ENCODE data around the gene GABRB1. TPM values are rescaled to one million over a fixed set of nuclear protein-coding genes. Genes with fewer than 3 reads are reported as not detected.

GABRB1 gene
- total RNA-seq, 2 experiments from 2014 or later = not detected

DNA sequence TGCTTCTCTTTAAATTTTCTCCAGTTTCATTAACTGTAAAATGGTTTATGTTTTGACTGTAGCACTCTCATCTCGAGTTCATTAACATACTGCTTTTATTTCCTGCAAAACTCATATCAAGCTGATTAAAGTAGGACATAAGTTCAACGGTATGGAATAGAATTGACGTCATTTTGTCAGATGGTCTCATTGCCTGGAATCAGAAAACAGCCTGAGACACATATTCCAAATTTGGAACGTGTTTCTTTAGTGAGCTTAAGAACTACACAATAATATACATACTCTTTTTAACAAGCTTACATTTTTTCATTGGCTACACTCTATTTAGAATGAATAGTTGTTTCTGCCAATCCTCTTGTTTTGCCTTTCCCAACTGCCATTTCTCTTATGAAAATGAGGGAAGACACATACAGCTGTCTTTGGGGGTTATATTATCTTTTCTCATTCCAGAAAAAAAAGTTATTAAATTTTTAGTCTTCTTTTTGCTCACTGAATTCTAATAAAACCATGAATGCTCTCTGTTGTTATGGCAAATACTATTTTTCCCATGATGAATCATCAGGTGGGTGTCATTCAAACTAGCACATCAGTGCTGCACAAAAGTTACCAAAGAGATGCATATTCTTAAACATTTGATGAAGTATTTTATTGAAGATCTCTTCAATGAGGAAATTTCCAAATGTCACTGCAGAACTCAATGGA lies 162.8 kb downstream of the GABRB1 start:
- H3K4me1 ChIP-seq (ENCODE audit: insufficient read depth, low read length, poor library complexity, severe bottlenecking) = no peaks in the 10 kb centered on the region
- no peaks in the 10 kb centered on the region for H4K20me1 ChIP-seq (ENCODE audit: insufficient read depth, low read length)
- intact Hi-C loops (cut with micrococcal nuclease; ENCODE audit: unreplicated experiment) = no loop called here
- no peak overlapping the region for H3K4me3 ChIP-seq (ENCODE audit: low read depth, low read length, poor library complexity, severe bottlenecking)
- no peak overlapping the region for H3K27ac ChIP-seq (ENCODE audit: low read depth, low read length, poor library complexity, severe bottlenecking)
- no peaks in the 10 kb centered on the region for H3K79me2 ChIP-seq (ENCODE audit: insufficient read depth, low read depth, low read length)
- no peaks in the 10 kb centered on the region for H3K36me3 ChIP-seq (ENCODE audit: insufficient read depth, low read length)
- H3K4me2 ChIP-seq (ENCODE audit: low read length) = no peak overlapping the region
- POLR2A ChIA-PET = interaction anchor here (0.5 kb wide), 1 partner anchor 1142 kb away, joined by 3 read pairs; no protein-coding TSS in a partner anchor
- CTCF ChIA-PET (ENCODE audit: unreplicated experiment) = no interaction called here
- DNase-seq (ENCODE audit: low spot score) = no peak
- H3K9me2 ChIP-seq (ENCODE audit: insufficient read depth, low read length) = no peaks in the 10 kb centered on the region
- H2AFZ ChIP-seq (ENCODE audit: low read length) = no peak overlapping the region
- no TSS peak for BruUV-seq (replicated peaks)
- TF ChIP-seq, protein P1, sequence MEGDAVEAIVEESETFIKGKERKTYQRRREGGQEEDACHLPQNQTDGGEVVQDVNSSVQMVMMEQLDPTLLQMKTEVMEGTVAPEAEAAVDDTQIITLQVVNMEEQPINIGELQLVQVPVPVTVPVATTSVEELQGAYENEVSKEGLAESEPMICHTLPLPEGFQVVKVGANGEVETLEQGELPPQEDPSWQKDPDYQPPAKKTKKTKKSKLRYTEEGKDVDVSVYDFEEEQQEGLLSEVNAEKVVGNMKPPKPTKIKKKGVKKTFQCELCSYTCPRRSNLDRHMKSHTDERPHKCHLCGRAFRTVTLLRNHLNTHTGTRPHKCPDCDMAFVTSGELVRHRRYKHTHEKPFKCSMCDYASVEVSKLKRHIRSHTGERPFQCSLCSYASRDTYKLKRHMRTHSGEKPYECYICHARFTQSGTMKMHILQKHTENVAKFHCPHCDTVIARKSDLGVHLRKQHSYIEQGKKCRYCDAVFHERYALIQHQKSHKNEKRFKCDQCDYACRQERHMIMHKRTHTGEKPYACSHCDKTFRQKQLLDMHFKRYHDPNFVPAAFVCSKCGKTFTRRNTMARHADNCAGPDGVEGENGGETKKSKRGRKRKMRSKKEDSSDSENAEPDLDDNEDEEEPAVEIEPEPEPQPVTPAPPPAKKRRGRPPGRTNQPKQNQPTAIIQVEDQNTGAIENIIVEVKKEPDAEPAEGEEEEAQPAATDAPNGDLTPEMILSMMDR (conservative IDR thresholded peaks at IDR 0.05; ENCODE audit: low read length) = no peak
- no peak for TF ChIP-seq EZH2phosphoT487 (IDR thresholded peaks at IDR 0.05; ENCODE audit: borderline replicate concordance, low read depth, low read length)
- H3K9me3 ChIP-seq (ENCODE audit: low read length) = no peaks in the 10 kb centered on the region

DNA sequence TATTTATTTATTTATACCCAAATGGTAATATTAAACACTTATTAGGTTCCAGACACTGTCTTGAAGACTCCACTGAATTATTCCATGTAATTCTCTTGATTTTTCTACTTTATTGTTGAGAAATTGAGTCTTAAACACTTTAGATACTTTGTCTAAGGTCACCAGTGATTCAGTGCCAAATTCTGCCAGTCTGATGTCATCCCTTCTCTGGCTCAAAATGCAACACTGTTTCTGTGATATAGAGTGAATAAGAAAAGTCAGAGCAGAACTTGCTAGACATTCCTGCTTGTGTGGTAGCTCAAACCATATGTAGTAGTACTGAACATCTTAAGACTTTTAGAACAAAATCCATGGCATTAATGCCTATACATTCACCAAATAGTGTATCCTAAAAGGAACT lies 164.3 kb downstream of the GABRB1 start:
- Histone ChIP-seq H4K20me1 (ENCODE audit: insufficient read depth, low read length) (no peaks in the 10 kb centered on the region), H3K27ac (ENCODE audit: low read depth, low read length, poor library complexity, severe bottlenecking) (no peak overlapping the region), H3K79me2 (ENCODE audit: insufficient read depth, low read depth, low read length) (no peaks in the 10 kb centered on the region), H3K9me3 (ENCODE audit: low read length) (no peaks in the 10 kb centered on the region), H3K4me1 (ENCODE audit: insufficient read depth, low read length, poor library complexity, severe bottlenecking) (no peaks in the 10 kb centered on the region), H3K4me3 (ENCODE audit: low read depth, low read length, poor library complexity, severe bottlenecking) (no peak overlapping the region), H3K36me3 (ENCODE audit: insufficient read depth, low read length) (no peaks in the 10 kb centered on the region), H3K9me2 (ENCODE audit: insufficient read depth, low read length) (no peaks in the 10 kb centered on the region), H3K4me2 (ENCODE audit: low read length) (no peak overlapping the region), H2AFZ (ENCODE audit: low read length) (no peak overlapping the region)
- CTCF ChIA-PET (ENCODE audit: unreplicated experiment) = no interaction called here
- TF ChIP-seq, protein P1 (conservative IDR thresholded peaks at IDR 0.05; ENCODE audit: low read length) = no peak
- TF ChIP-seq EZH2phosphoT487 (IDR thresholded peaks at IDR 0.05; ENCODE audit: borderline replicate concordance, low read depth, low read length) = no peak
- no TSS peak for BruUV-seq (replicated peaks)
- POLR2A ChIA-PET = no interaction called here
- DNase-seq (ENCODE audit: low spot score) = no peak
- intact Hi-C loops (cut with micrococcal nuclease; ENCODE audit: unreplicated experiment) = no loop called here

DNA sequence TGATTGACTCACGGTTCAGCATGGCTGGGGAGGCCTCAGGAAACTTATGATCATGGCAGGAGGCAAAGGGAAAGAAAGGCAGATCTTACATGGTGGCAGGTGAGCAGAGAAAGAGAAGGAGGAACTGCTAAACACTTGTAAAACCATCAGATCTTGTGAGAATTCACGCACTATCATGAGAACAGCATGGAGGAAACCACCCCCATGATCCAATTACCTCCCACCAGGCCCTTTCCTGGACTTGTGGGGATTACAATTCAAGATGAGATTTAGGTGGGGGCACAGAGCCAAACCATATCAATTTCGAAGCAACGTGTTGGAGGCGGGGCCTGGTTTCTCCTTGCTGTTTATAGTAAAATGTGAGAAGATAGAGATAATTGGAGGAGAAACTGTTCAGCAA lies 167.4 kb downstream of the GABRB1 start:
- no peak for TF ChIP-seq EZH2phosphoT487 (IDR thresholded peaks at IDR 0.05; ENCODE audit: borderline replicate concordance, low read depth, low read length)
- TF ChIP-seq, protein P1 (conservative IDR thresholded peaks at IDR 0.05; ENCODE audit: low read length) = no peak

More for the DNA sequence above, 167.4 kb downstream of the GABRB1 start:
- H3K4me1 ChIP-seq (ENCODE audit: insufficient read depth, low read length, poor library complexity, severe bottlenecking) = no peaks in the 10 kb centered on the region
- intact Hi-C loops (cut with micrococcal nuclease; ENCODE audit: unreplicated experiment) = no loop called here
- no peaks in the 10 kb centered on the region for H3K36me3 ChIP-seq (ENCODE audit: insufficient read depth, low read length)
- no peak overlapping the region for H3K27ac ChIP-seq (ENCODE audit: low read depth, low read length, poor library complexity, severe bottlenecking)
- H3K9me2 ChIP-seq (ENCODE audit: insufficient read depth, low read length) = no peaks in the 10 kb centered on the region
- no peaks in the 10 kb centered on the region for H3K9me3 ChIP-seq (ENCODE audit: low read length)
- H3K79me2 ChIP-seq (ENCODE audit: insufficient read depth, low read depth, low read length) = no peaks in the 10 kb centered on the region
- H3K4me3 ChIP-seq (ENCODE audit: low read depth, low read length, poor library complexity, severe bottlenecking) = no peak overlapping the region
- no peak overlapping the region for H2AFZ ChIP-seq (ENCODE audit: low read length)
- no peaks in the 10 kb centered on the region for H4K20me1 ChIP-seq (ENCODE audit: insufficient read depth, low read length)
- no peak for DNase-seq (ENCODE audit: low spot score)
- POLR2A ChIA-PET = no interaction called here
- BruUV-seq (replicated peaks) = no TSS peak
- H3K4me2 ChIP-seq (ENCODE audit: low read length) = no peak overlapping the region
- CTCF ChIA-PET (ENCODE audit: unreplicated experiment) = no interaction called here
